ENCODE measurements around the gene FOXJ3. TPM values are rescaled to one million over a fixed set of nuclear protein-coding genes. Genes with fewer than 3 reads are reported as not detected.
A peak's percentile ranks its signal among the peaks of the same experiment; 100 is the strongest.

The FOXJ3 gene
- total RNA-seq (10 to 100 TPM; 51.0 to 85.8 (median 66.1) TPM), polyA plus RNA-seq (10 to 100 TPM in 2 of 3 donors, 1 to 10 TPM in 1; 8.9 to 13.5 (median 12.2) TPM)
- long read RNA-seq, donor 1, full-length matches to known transcripts: 6 of 11 reads
- long read RNA-seq, donor 1, partial matches to known transcripts: 5 of 11 reads
- long read RNA-seq, donor 1, other reads (novel, unspliced or antisense): 0 of 11 reads
- long read RNA-seq, donor 2, full-length matches to known transcripts: 2 of 2 reads
- long read RNA-seq, donor 2, partial matches to known transcripts: 0 of 2 reads
- long read RNA-seq, donor 2, other reads (novel, unspliced or antisense): 0 of 2 reads

- 0 to 5% (median 1%) methylated on average over 4 to 79 of the region's 79 CpGs for WGBS, 5 donors
- H3K4me3 ChIP-seq: peak within 1 kb of the TSS; percentile 80 to 99 (median 98)
- intact Hi-C loops (cut with DNase I; ENCODE audit: low total_unique reads): loop anchor here (10.0 kb wide), 1 partner anchor 160 kb away; no protein-coding TSS in a partner anchor
Observed at GRCh38 chr1:42335050-42335808, at the start of gene FOXJ3. FOXJ3 (minus strand) TSS chr1:42335235; CDS start chr1:42311093, 24,142 bp downstream.

GRCh38 chr1:42381280-42381673 lies 46.2 kb upstream of the FOXJ3 start:
- intact Hi-C loops (cut with DNase I; ENCODE audit: low total_unique reads): no loop called here
- WGBS, 5 donors: 13 to 21% (median 16%) methylated on average over 8 of the region's 8 CpGs

More at GRCh38 chr1:42335050-42335808, at the start of gene FOXJ3:
- H3K36me3 ChIP-seq: no peaks in the 10 kb centered on the region
- DNase-seq: peak; percentile 98
- peaks cover 22 to 60% (median 44%) of the 10 kb centered on the region in 6 donors for H3K4me1 ChIP-seq
- TF ChIP-seq POLR2A (IDR thresholded peaks at IDR 0.05) (peak in 2 of 3 donors; percentile 5 to 23), POLR2AphosphoS5 (IDR thresholded peaks at IDR 0.05) (peak; percentile 93 to 94 (median 93)), CTCF (IDR thresholded peaks at IDR 0.05 in 8 of 11, conservative IDR thresholded peaks at IDR 0.05 in 3 of 11) (peak in 4 of 11 experiments; percentile 20 to 49 (median 26))
- H3K27me3 ChIP-seq (replicated peaks in 1 of 7): no peaks in the 10 kb centered on the region
- H3K27ac ChIP-seq: peak within 1 kb of the TSS; percentile 89 to 97 (median 94)
- H3K9me3 ChIP-seq: no peaks in the 10 kb centered on the region

GRCh38 chr1:42380586-42381279 lies 45.7 kb upstream of the FOXJ3 start, which contains the start of gene RIMKLA:
RIMKLA (plus strand) TSS chr1:42380792; CDS start chr1:42380935, 143 bp downstream.
- intact Hi-C loops (cut with DNase I; ENCODE audit: low total_unique reads): no loop called here
- Histone ChIP-seq H3K36me3 (no peaks in the 10 kb centered on the region), H3K4me3 (peak within 1 kb of the TSS; percentile 48 to 86 (median 60)), H3K27me3 (replicated peaks in 1 of 7) (peaks cover 0 to 67% (median 20%) of the 10 kb centered on the region in 7 donors), H3K9me3 (no peaks in the 10 kb centered on the region), H3K4me1 (peaks cover 4 to 18% (median 13%) of the 10 kb centered on the region in 6 donors), H3K27ac (no peak within 1 kb of the TSS)
- DNase-seq: peak; percentile 81
- TF ChIP-seq POLR2AphosphoS5 (IDR thresholded peaks at IDR 0.05): peak in 2 of 3 donors; percentile 8 to 23
- TF ChIP-seq CTCF (IDR thresholded peaks at IDR 0.05 in 8 of 11, conservative IDR thresholded peaks at IDR 0.05 in 3 of 11): no peak
- WGBS, 5 donors: 0 to 1% (median 1%) methylated on average over 3 to 101 of the region's 101 CpGs; no CpG with 5 or more reads in 1 of the 5 donors

More at GRCh38 chr1:42381280-42381673, 46.2 kb upstream of the FOXJ3 start:
- TF ChIP-seq CTCF (IDR thresholded peaks at IDR 0.05 in 8 of 11, conservative IDR thresholded peaks at IDR 0.05 in 3 of 11): no peak
- TF ChIP-seq POLR2A (IDR thresholded peaks at IDR 0.05): no peak
- no peak for TF ChIP-seq POLR2AphosphoS5 (IDR thresholded peaks at IDR 0.05)
- Histone ChIP-seq H3K4me1 (peaks cover 4 to 18% (median 13%) of the 10 kb centered on the region in 6 donors), H3K36me3 (no peaks in the 10 kb centered on the region), H3K27ac (no peak overlapping the region), H3K27me3 (replicated peaks in 1 of 7) (peaks cover 0 to 67% (median 20%) of the 10 kb centered on the region in 7 donors), H3K4me3 (peak overlapping the region; percentile 48 to 86 (median 60)), H3K9me3 (no peaks in the 10 kb centered on the region)
- no peak for DNase-seq

Measured in spleen (tissue), 13 donors.